Effector memory CD8-positive, alpha-beta T cell (primary cell): ENCODE measurements around the gene MIPEP.
A peak's percentile ranks its signal among the peaks of the same experiment; 100 is the strongest.

Experiments used
- ATAC-seq: fragments of 150-1000 bp; cut with Tn5 transposase; replicated peaks from 2 replicates; pipeline ENCODE4 v1.10.0; 2021; ENCODE audit warnings: mild to moderate bottlenecking, moderate library complexity
- DNase-seq, 3 experiments: peaks; one replicate each; pipeline ENCODE4 v3.0.0; 2021
- H3K27ac Mint-ChIP-seq, 2 donors: one replicate each; pipeline ENCODE4 v1.8.0; 2022; ENCODE audit warnings: mild to moderate bottlenecking in 2 of 2, mixed read lengths in 2 of 2, moderate library complexity in 2 of 2
- H3K27me3 Mint-ChIP-seq, 2 donors: one replicate each; pipeline ENCODE4 v1.8.0; 2022; ENCODE audit warnings: mixed read lengths in 2 of 2
- H3K36me3 Mint-ChIP-seq: one replicate; pipeline ENCODE4 v1.8.0; 2022; ENCODE audit warnings: mild to moderate bottlenecking, moderate library complexity, mixed read lengths; ENCODE audit not compliant: insufficient read depth
- H3K4me1 Mint-ChIP-seq, 2 donors: one replicate each; pipeline ENCODE4 v1.8.0; 2022; ENCODE audit warnings: low read depth in 2 of 2, mixed read lengths in 2 of 2
- H3K4me3 Mint-ChIP-seq, 2 donors: one replicate each; pipeline ENCODE4 v1.8.0; 2022; ENCODE audit warnings: mild to moderate bottlenecking in 2 of 2, mixed read lengths in 2 of 2, moderate library complexity in 2 of 2
- H3K9me3 Mint-ChIP-seq, 2 donors: one replicate each; pipeline ENCODE4 v1.8.0; 2022; ENCODE audit warnings: mixed read lengths in 2 of 2
- total RNA-seq, 9 experiments: gene quantifications; one replicate each; lab custom pipeline; 2026; lab: John Stamatoyannopoulos, UW

Gene MIPEP
- 6.0 to 17.3 (median 14.1) reads per million in 9 experiments for total RNA-seq

GRCh38 chr13:23888658-23889614, at the start of gene MIPEP:
Gene MIPEP, minus strand, starts transcription at chr13:23889400. Its CDS starts 80 bp downstream, at chr13:23889320.
- DNase-seq (peak; percentile 82 to 85 (median 82)), ATAC-seq (peak; percentile 97)
- H3K4me1 Mint-ChIP-seq = peaks cover 20 to 21% of the 10 kb centered on the region in 2 donors
- no peaks in the 10 kb centered on the region for H3K9me3 Mint-ChIP-seq
- H3K4me3 Mint-ChIP-seq = peak within 1 kb of the TSS; percentile 93 to 94
- H3K27ac Mint-ChIP-seq = peak within 1 kb of the TSS; percentile 91 to 94
- H3K27me3 Mint-ChIP-seq = no peaks in the 10 kb centered on the region
- peaks cover 16% of the 10 kb centered on the region for H3K36me3 Mint-ChIP-seq

GRCh38 chr13:23934520-23934919, 45.3 kb upstream of the MIPEP start:
- H3K27ac Mint-ChIP-seq = no peak overlapping the region

GRCh38 chr13:23928985-23929384, 39.8 kb upstream of the MIPEP start:
- ATAC-seq (no peak), DNase-seq (no peak)
- Mint-ChIP-seq H3K27me3 (peaks cover 16 to 32% of the 10 kb centered on the region in 2 donors), H3K4me1 (no peaks in the 10 kb centered on the region), H3K9me3 (peaks cover 0 to 2% of the 10 kb centered on the region in 2 donors), H3K4me3 (no peak overlapping the region), H3K27ac (no peak overlapping the region), H3K36me3 (no peaks in the 10 kb centered on the region)

More at GRCh38 chr13:23934520-23934919, 45.3 kb upstream of the MIPEP start:
- Mint-ChIP-seq H3K9me3 (peaks cover 3 to 7% of the 10 kb centered on the region in 2 donors), H3K36me3 (no peaks in the 10 kb centered on the region), H3K27me3 (peaks cover 49 to 55% of the 10 kb centered on the region in 2 donors), H3K4me3 (no peak overlapping the region), H3K4me1 (no peaks in the 10 kb centered on the region)
- ATAC-seq (no peak), DNase-seq (no peak)

- Mint-ChIP-seq H3K36me3 (no peaks in the 10 kb centered on the region), H3K4me3 (no peak overlapping the region), H3K27ac (no peak overlapping the region), H3K4me1 (no peaks in the 10 kb centered on the region), H3K9me3 (no peaks in the 10 kb centered on the region), H3K27me3 (peaks cover 25 to 39% of the 10 kb centered on the region in 2 donors)
- DNase-seq (no peak), ATAC-seq (no peak)
Measured at GRCh38 chr13:23923031-23923430, 33.8 kb upstream of the MIPEP start.

- Mint-ChIP-seq H3K36me3 (no peaks in the 10 kb centered on the region), H3K27ac (no peak overlapping the region), H3K27me3 (peaks cover 33 to 45% of the 10 kb centered on the region in 2 donors), H3K4me3 (no peak overlapping the region), H3K4me1 (no peaks in the 10 kb centered on the region), H3K9me3 (no peaks in the 10 kb centered on the region)
- no peak for ATAC-seq
- no peak for DNase-seq
Measured at GRCh38 chr13:23922005-23922932, 33.1 kb upstream of the MIPEP start.

- Mint-ChIP-seq H3K36me3 (no peaks in the 10 kb centered on the region), H3K27me3 (peaks cover 41 to 53% of the 10 kb centered on the region in 2 donors), H3K9me3 (no peaks in the 10 kb centered on the region), H3K27ac (no peak overlapping the region), H3K4me3 (no peak overlapping the region), H3K4me1 (no peaks in the 10 kb centered on the region)
- peak; percentile 54 for ATAC-seq
- DNase-seq = peak; percentile 25 to 31 (median 31)
Measured at GRCh38 chr13:23921451-23921888, 32.3 kb upstream of the MIPEP start.

- no peak for ATAC-seq
- Mint-ChIP-seq H3K36me3 (no peaks in the 10 kb centered on the region), H3K4me1 (no peaks in the 10 kb centered on the region), H3K9me3 (no peaks in the 10 kb centered on the region), H3K27me3 (peaks cover 56 to 67% of the 10 kb centered on the region in 2 donors), H3K4me3 (no peak overlapping the region), H3K27ac (no peak overlapping the region)
- DNase-seq = no peak
Measured at GRCh38 chr13:23919006-23919405, 29.8 kb upstream of the MIPEP start.

GRCh38 chr13:23918208-23918607, 29.0 kb upstream of the MIPEP start:
- no peak for ATAC-seq
- no peak overlapping the region for H3K4me3 Mint-ChIP-seq
- no peaks in the 10 kb centered on the region for H3K36me3 Mint-ChIP-seq
- no peak overlapping the region for H3K27ac Mint-ChIP-seq
- DNase-seq = no peak
- H3K9me3 Mint-ChIP-seq = no peaks in the 10 kb centered on the region
- H3K4me1 Mint-ChIP-seq = no peaks in the 10 kb centered on the region
- peaks cover 56 to 67% of the 10 kb centered on the region in 2 donors for H3K27me3 Mint-ChIP-seq

- Mint-ChIP-seq H3K9me3 (no peaks in the 10 kb centered on the region), H3K4me3 (no peak overlapping the region), H3K4me1 (no peaks in the 10 kb centered on the region), H3K36me3 (no peaks in the 10 kb centered on the region), H3K27ac (no peak overlapping the region), H3K27me3 (peaks cover 65 to 68% of the 10 kb centered on the region in 2 donors)
- no peak for ATAC-seq
- DNase-seq = no peak
Measured at GRCh38 chr13:23915308-23915707, 26.1 kb upstream of the MIPEP start.

- H3K4me3 Mint-ChIP-seq = no peak overlapping the region
- no peak overlapping the region for H3K27ac Mint-ChIP-seq
- H3K9me3 Mint-ChIP-seq = no peaks in the 10 kb centered on the region
- ATAC-seq (no peak), DNase-seq (no peak)
- peaks cover 42 to 51% of the 10 kb centered on the region in 2 donors for H3K27me3 Mint-ChIP-seq
- H3K4me1 Mint-ChIP-seq = no peaks in the 10 kb centered on the region
- H3K36me3 Mint-ChIP-seq = no peaks in the 10 kb centered on the region
Measured at GRCh38 chr13:23912469-23912868, 23.3 kb upstream of the MIPEP start.

- Mint-ChIP-seq H3K4me1 (no peaks in the 10 kb centered on the region), H3K4me3 (no peak overlapping the region), H3K27ac (no peak overlapping the region), H3K9me3 (no peaks in the 10 kb centered on the region), H3K36me3 (no peaks in the 10 kb centered on the region), H3K27me3 (peaks cover 24 to 44% of the 10 kb centered on the region in 2 donors)
- ATAC-seq (no peak), DNase-seq (no peak)
Measured at GRCh38 chr13:23909606-23910005, 20.4 kb upstream of the MIPEP start.

- no peak overlapping the region for H3K4me3 Mint-ChIP-seq
- DNase-seq = no peak
- H3K36me3 Mint-ChIP-seq = no peaks in the 10 kb centered on the region
- no peaks in the 10 kb centered on the region for H3K9me3 Mint-ChIP-seq
- peaks cover 37 to 68% of the 10 kb centered on the region in 2 donors for H3K27me3 Mint-ChIP-seq
- H3K27ac Mint-ChIP-seq = no peak overlapping the region
- peaks cover 0 to 2% of the 10 kb centered on the region in 2 donors for H3K4me1 Mint-ChIP-seq
- ATAC-seq = no peak
Measured at GRCh38 chr13:23905766-23906165, 16.6 kb upstream of the MIPEP start.

GRCh38 chr13:23903906-23904280, 14.7 kb upstream of the MIPEP start:
- ATAC-seq (no peak), DNase-seq (no peak)
- no peak overlapping the region for H3K27ac Mint-ChIP-seq
- H3K36me3 Mint-ChIP-seq = no peaks in the 10 kb centered on the region
- H3K4me1 Mint-ChIP-seq = peaks cover 0 to 2% of the 10 kb centered on the region in 2 donors
- no peaks in the 10 kb centered on the region for H3K9me3 Mint-ChIP-seq
- H3K27me3 Mint-ChIP-seq = peaks cover 41 to 63% of the 10 kb centered on the region in 2 donors
- H3K4me3 Mint-ChIP-seq = peak overlapping the region in 1 of 2 donors; percentile 29
